ENCODE measurements around the gene AP2M1.

Gene AP2M1

DNA sequence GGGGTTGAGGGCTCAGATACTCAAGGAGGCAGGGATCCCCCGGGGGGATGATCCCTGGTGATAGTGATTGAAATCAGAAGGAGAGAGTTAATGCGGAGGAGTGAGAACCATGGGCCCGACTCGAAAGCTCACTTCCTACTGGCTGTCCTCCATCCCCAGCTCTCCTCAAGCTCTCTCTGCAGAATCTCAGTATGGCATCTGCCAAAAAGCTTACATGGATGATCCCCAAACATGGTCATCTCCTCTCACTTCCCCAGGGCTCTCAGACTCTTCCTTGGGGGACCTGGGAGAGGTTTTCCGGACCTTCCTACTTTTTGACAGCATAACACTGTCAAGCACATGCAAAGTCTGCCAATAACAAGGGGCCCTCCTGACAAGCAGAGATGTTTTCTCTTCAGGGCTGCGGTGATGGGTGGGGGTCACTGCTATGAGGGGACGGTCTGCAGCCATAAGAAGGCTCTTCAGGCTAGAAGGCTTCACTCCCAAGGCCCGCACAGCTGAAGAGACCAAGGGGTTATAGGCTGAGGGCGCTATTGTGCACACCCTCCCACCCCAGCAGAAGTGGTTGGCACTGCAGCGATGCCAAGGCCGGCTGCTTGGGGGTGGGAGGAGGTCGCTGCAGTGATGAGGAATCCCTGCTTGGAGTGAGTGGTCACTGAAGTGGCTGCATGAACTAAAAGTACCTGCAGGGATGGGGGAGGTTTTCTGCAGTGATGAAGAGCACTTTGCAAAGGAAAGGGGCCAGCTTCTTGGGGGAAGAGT lies 53.9 kb downstream of the AP2M1 start:
- H3K27me3 ChIP-seq = peaks cover 26% of the 10 kb centered on the region
- TF ChIP-seq, protein P1, sequence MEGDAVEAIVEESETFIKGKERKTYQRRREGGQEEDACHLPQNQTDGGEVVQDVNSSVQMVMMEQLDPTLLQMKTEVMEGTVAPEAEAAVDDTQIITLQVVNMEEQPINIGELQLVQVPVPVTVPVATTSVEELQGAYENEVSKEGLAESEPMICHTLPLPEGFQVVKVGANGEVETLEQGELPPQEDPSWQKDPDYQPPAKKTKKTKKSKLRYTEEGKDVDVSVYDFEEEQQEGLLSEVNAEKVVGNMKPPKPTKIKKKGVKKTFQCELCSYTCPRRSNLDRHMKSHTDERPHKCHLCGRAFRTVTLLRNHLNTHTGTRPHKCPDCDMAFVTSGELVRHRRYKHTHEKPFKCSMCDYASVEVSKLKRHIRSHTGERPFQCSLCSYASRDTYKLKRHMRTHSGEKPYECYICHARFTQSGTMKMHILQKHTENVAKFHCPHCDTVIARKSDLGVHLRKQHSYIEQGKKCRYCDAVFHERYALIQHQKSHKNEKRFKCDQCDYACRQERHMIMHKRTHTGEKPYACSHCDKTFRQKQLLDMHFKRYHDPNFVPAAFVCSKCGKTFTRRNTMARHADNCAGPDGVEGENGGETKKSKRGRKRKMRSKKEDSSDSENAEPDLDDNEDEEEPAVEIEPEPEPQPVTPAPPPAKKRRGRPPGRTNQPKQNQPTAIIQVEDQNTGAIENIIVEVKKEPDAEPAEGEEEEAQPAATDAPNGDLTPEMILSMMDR (IDR thresholded peaks at IDR 0.05; ENCODE audit: low read depth, low read length) = no peak
- H3K9me3 ChIP-seq = no peaks in the 10 kb centered on the region
- DNase-seq = no peak
- H3K4me3 ChIP-seq (ENCODE audit: low read depth, low read length) = peak overlapping the region; percentile 55
- no peaks in the 10 kb centered on the region; the same call in 1 of the 2 replicates for H3K4me1 ChIP-seq
- no peaks in the 10 kb centered on the region for H3K36me3 ChIP-seq

DNA sequence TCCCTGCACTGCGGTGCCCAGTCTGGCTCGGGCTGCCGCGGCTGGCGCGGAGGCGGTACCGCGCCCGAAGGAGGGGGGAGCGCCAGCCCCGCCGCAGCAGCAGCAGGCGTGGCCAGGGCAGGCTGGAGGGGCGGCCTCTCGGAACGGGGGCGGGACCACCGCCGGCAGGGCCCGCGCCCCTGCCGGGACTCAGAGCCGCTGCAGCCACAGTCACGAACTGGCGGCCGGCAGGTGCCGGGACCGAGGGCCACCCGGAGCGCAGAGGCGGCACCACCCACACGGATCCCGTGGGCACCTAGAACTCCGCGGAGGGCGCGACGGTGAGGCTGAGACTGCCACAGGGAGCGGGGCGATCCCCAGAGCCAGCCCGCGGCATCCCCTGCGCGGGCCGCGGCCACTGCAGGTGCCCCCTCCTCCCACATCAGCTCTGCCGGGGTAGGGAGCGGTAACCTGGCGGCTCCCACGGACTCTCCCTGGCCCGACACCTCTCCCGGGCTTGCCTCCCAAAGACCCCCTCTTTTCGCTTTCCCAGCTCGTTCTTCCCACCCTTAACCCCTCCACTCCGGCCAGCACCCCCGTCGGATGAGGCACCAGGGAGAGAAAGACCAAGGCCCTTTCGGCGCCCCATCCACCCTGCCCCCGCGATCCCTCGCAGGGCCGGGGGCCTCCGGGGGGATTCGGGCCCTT lies 54.9 kb downstream of the AP2M1 start, which contains the start of gene VWA5B2:
Gene VWA5B2, plus strand, starts transcription at position 192 of the 687 bp plus-strand sequence. CDS start 944 bp downstream, outside the sequence.
- peak; percentile 87 for DNase-seq
- Histone ChIP-seq H3K4me1 (peaks cover 7% of the 10 kb centered on the region), H3K27me3 (peaks cover 26% of the 10 kb centered on the region), H3K36me3 (no peaks in the 10 kb centered on the region), H3K9me3 (no peaks in the 10 kb centered on the region), H3K4me3 (ENCODE audit: low read depth, low read length) (peak within 1 kb of the TSS; percentile 55)
- TF ChIP-seq, protein P1 (IDR thresholded peaks at IDR 0.05; ENCODE audit: low read depth, low read length) = 0 out of 2 replicates have a peak, but pooled peaks have one; percentile 9

DNA sequence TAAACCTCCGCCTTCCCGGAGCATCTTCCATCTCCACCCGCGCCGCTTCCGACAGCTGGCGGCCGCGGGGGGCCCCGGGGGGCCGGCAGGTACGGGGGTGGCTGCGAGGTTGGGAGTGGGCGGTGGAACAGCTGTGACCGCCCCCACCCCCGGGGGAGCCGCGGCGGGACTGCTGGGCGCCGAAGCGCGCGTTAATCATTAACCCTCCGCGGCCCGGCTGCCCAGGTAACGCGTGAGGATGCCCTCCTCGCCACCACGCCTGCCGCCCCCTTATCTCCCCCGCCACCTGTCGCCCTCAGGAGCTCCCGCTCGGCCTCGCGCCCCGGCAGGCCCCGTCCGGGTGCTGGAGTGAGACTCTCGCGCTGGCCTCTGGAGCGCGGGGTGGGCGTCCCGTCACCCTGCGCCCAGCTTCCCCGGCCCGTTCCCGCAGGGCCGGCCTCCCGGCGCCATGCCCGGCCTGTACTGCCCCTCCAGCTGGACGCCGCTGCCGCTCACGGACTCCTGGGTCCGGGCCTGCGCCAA lies 55.5 kb downstream of the AP2M1 start:
- TF ChIP-seq, protein P1 (IDR thresholded peaks at IDR 0.05; ENCODE audit: low read depth, low read length) = no peak
- peaks cover 11% of the 10 kb centered on the region for H3K4me1 ChIP-seq
- no peaks in the 10 kb centered on the region for H3K36me3 ChIP-seq
- DNase-seq = no peak
- H3K27me3 ChIP-seq = peaks cover 26% of the 10 kb centered on the region
- H3K9me3 ChIP-seq = no peaks in the 10 kb centered on the region
- peak overlapping the region; percentile 55 for H3K4me3 ChIP-seq (ENCODE audit: low read depth, low read length)

DNA sequence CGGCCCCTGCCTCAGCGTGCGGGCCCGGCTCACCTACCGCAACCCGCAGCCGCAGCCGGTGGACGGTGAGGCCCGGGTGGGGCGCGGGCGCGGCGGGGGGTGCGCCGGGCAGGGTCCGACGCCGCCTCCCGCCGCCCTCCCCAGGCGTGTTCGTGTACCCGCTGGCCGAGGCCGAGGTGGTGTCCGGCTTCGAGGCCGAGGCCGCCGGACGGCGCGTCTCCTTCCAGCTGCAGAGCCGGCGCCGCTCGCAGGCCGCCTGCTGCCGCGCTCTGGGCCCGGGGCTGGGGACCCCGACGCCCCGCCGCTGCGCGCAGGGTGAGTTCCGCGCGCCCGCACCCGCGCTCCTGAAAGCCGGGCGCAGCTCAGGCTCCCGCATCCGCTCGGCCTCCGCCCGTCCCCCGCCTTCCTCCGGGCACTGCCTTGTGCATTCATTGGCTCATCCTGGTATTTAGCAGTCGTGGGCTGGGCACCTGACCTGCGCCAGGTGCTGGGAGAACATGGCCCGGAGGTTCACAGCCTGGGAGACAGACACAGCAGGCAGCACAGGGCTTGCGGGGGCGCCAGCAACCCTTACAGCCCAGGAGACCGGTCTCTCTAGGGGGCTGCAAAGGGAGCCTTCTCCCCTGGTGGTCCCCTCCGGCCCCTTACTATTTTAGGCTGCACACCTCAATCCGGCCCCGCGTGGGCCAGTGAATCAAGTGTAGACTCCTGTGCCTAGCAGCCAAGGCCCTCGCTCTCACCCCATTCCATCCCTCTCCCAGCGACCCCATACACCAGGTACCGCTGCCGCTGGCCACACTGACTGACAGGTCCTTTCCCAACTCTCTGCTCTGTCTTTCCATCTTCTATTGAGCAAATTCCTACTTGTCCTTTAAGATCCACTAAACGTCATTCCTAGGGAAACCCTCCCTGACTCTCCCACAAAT lies 56.2 kb downstream of the AP2M1 start:
- Histone ChIP-seq H3K9me3 (no peaks in the 10 kb centered on the region), H3K36me3 (no peaks in the 10 kb centered on the region), H3K4me1 (peaks cover 11% of the 10 kb centered on the region), H3K27me3 (peaks cover 26% of the 10 kb centered on the region), H3K4me3 (ENCODE audit: low read depth, low read length) (no peak overlapping the region)
- DNase-seq = no peak
- TF ChIP-seq, protein P1 (IDR thresholded peaks at IDR 0.05; ENCODE audit: low read depth, low read length) = no peak

DNA sequence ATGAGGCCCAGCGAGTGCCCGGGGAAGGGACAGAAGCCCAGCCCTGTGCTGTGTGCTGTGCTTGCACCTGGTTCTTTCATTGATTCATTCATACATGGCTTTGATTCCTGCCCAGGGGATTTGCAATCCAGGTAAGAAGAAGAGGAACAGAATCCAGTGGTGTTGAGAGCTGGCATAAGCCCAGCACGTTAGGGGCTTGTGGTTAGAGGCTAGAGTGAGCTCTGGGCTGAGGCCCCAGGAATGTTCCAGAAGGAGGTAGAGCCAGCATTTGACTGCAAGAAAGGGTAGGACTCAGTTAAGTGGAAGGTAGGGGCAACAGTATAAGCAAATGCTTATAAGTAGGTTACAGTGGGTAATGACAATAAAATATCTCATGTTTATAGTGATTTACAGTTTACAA lies 57.0 kb downstream of the AP2M1 start:
- H3K27me3 ChIP-seq = peaks cover 26% of the 10 kb centered on the region
- no peaks in the 10 kb centered on the region for H3K36me3 ChIP-seq
- DNase-seq = no peak
- H3K4me1 ChIP-seq = peaks cover 11% of the 10 kb centered on the region
- H3K4me3 ChIP-seq (ENCODE audit: low read depth, low read length) = no peak overlapping the region
- TF ChIP-seq, protein P1 (IDR thresholded peaks at IDR 0.05; ENCODE audit: low read depth, low read length) = no peak
- H3K9me3 ChIP-seq = no peaks in the 10 kb centered on the region
